ENCODE results near the gene LTF.
"Not testable (repeated sequence)": the region's sequence is repeated elsewhere in the genome, so short reads cannot be mapped to it uniquely, and the experiment has no call there.

The LTF gene

GRCh38 chr3:46448721-46449120 lies 16.0 kb downstream of the LTF start:
- no peaks in the 10 kb centered on the region for H3K9me3 ChIP-seq (replicated peaks; ENCODE audit: low read length)
- no peaks in the 10 kb centered on the region for H3K4me1 ChIP-seq (ENCODE audit: control insufficient read depth, insufficient read depth, low read length)
- H3K36me3 ChIP-seq (ENCODE audit: insufficient read depth, low read length): no peaks in the 10 kb centered on the region
- H3K27me3 ChIP-seq (ENCODE audit: control insufficient read depth, insufficient read depth, low read length): peaks cover 56% of the 10 kb centered on the region
- no peak overlapping the region for H3K9ac ChIP-seq (ENCODE audit: low read depth, low read length)
- no peak overlapping the region for H3K4me2 ChIP-seq (ENCODE audit: low read length)
- H3K4me3 ChIP-seq (ENCODE audit: low read length): no peak overlapping the region

DNA sequence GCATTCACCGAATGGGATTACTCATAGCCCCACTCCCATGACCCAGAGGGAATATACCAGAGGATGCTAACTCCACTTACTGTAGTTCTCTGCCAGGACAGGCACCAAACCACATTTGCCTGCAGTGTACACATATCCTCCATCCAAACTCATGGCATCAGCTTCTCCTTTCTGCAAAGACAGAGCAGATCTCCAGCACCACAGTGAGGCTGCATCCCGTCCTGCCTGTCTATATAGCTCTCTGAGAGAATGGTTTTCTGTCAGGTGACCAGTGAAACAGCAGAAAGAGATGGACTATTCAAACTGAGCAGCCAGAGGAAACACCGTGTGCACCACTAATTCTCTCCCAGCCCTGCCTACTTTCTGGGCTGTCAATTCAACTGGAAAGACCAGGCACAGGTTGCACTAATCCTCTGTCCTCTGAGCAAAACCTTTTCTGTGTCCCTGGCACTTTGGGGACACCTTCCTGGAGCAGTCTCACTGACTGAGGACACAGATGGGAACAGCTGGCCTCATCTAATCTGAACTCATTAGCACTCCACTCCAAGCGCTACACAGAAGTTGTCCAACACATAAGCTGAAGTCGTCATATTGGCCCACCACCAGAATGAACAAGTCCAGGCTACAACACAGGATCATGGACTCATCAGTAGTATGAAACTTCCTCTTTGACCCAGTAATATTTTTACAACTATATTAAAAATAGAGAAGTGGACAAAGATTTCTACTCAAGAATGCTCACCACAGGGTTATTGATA lies 17.3 kb downstream of the LTF start:
- Histone ChIP-seq H3K4me3 (ENCODE audit: low read length) (no peak overlapping the region), H3K4me2 (ENCODE audit: low read length) (no peak overlapping the region), H3K36me3 (ENCODE audit: insufficient read depth, low read length) (no peaks in the 10 kb centered on the region), H3K4me1 (ENCODE audit: control insufficient read depth, insufficient read depth, low read length) (no peaks in the 10 kb centered on the region), H3K9ac (ENCODE audit: low read depth, low read length) (no peak overlapping the region), H3K27me3 (ENCODE audit: control insufficient read depth, insufficient read depth, low read length) (peaks cover 48% of the 10 kb centered on the region), H3K9me3 (replicated peaks; ENCODE audit: low read length) (no peaks in the 10 kb centered on the region)

GRCh38 chr3:46442576-46443530 lies 21.9 kb downstream of the LTF start:
- Histone ChIP-seq H3K27me3 (ENCODE audit: control insufficient read depth, insufficient read depth, low read length) (peaks cover 43% of the 10 kb centered on the region), H3K36me3 (ENCODE audit: insufficient read depth, low read length) (no peaks in the 10 kb centered on the region), H3K9me3 (replicated peaks; ENCODE audit: low read length) (no peaks in the 10 kb centered on the region), H3K4me3 (ENCODE audit: low read length) (no peak overlapping the region), H3K9ac (ENCODE audit: low read depth, low read length) (no peak overlapping the region), H3K4me2 (ENCODE audit: low read length) (no peak overlapping the region), H3K4me1 (ENCODE audit: control insufficient read depth, insufficient read depth, low read length) (no peaks in the 10 kb centered on the region)

GRCh38 chr3:46440531-46441294 lies 24.0 kb downstream of the LTF start:
- H3K36me3 ChIP-seq (ENCODE audit: insufficient read depth, low read length): no peaks in the 10 kb centered on the region
- no peaks in the 10 kb centered on the region for H3K9me3 ChIP-seq (replicated peaks; ENCODE audit: low read length)
- H3K4me3 ChIP-seq (ENCODE audit: low read length): no peak overlapping the region
- no peak overlapping the region for H3K4me2 ChIP-seq (ENCODE audit: low read length)
- no peaks in the 10 kb centered on the region for H3K4me1 ChIP-seq (ENCODE audit: control insufficient read depth, insufficient read depth, low read length)
- H3K9ac ChIP-seq (ENCODE audit: low read depth, low read length): no peak overlapping the region
- peaks cover 32% of the 10 kb centered on the region for H3K27me3 ChIP-seq (ENCODE audit: control insufficient read depth, insufficient read depth, low read length)

DNA sequence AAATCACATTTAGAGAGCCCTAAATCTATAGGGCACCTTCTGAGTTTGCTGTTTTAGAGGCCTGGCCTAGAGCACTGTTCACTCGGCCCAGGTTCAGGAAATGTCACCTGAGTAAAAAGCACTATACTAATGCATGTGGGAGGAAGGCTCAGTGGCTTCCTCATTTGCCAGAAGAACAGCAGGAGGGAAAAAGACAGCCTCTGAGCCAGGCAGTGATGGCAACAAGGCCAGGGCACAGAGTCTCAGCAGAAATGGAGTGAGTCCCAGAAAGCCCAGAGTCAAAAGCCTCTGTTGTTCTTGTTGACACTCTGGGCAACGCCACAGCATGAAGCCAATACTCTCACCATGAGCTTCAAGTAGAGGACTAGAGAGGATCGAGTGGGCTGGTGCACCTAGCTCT lies 25.9 kb downstream of the LTF start:
- H3K4me1 ChIP-seq (ENCODE audit: control insufficient read depth, insufficient read depth, low read length): no peaks in the 10 kb centered on the region
- no peaks in the 10 kb centered on the region for H3K36me3 ChIP-seq (ENCODE audit: insufficient read depth, low read length)
- no peak overlapping the region for H3K4me3 ChIP-seq (ENCODE audit: low read length)
- H3K4me2 ChIP-seq (ENCODE audit: low read length): no peak overlapping the region
- H3K9ac ChIP-seq (ENCODE audit: low read depth, low read length): no peak overlapping the region
- no peaks in the 10 kb centered on the region for H3K9me3 ChIP-seq (replicated peaks; ENCODE audit: low read length)
- peaks cover 38% of the 10 kb centered on the region for H3K27me3 ChIP-seq (ENCODE audit: control insufficient read depth, insufficient read depth, low read length)

GRCh38 chr3:46435081-46435726 lies 29.5 kb downstream of the LTF start:
- Histone ChIP-seq H3K27me3 (ENCODE audit: control insufficient read depth, insufficient read depth, low read length) (peaks cover 31% of the 10 kb centered on the region), H3K9ac (ENCODE audit: low read depth, low read length) (no peak overlapping the region), H3K4me3 (ENCODE audit: low read length) (no peak overlapping the region), H3K4me2 (ENCODE audit: low read length) (no peak overlapping the region), H3K36me3 (ENCODE audit: insufficient read depth, low read length) (no peaks in the 10 kb centered on the region), H3K4me1 (ENCODE audit: control insufficient read depth, insufficient read depth, low read length) (no peaks in the 10 kb centered on the region), H3K9me3 (replicated peaks; ENCODE audit: low read length) (no peaks in the 10 kb centered on the region)

DNA sequence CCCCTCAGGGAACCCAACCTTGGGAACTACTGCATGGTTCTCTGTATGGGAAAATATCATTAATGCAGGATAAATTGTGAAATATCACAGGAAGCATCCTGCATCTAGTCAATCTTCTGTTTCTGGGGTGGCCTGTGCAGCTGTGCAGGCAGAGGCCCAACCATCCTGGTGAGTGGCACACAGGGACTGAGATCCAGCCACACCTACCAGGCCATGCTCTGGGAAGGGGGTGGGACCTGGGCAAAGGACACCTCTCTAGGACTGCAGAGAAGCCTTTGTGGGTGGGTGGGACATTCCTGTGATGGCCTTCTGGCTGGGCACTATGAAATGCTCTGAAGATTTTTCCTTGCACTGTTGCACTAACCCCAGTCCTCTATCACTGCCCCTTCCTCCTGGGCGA lies 30.9 kb downstream of the LTF start:
- no peak overlapping the region for H3K4me2 ChIP-seq (ENCODE audit: low read length)
- no peak overlapping the region for H3K9ac ChIP-seq (ENCODE audit: low read depth, low read length)
- no peaks in the 10 kb centered on the region for H3K9me3 ChIP-seq (replicated peaks; ENCODE audit: low read length)
- no peaks in the 10 kb centered on the region for H3K4me1 ChIP-seq (ENCODE audit: control insufficient read depth, insufficient read depth, low read length)
- H3K27me3 ChIP-seq (ENCODE audit: control insufficient read depth, insufficient read depth, low read length): peaks cover 26% of the 10 kb centered on the region
- H3K4me3 ChIP-seq (ENCODE audit: low read length): no peak overlapping the region
- H3K36me3 ChIP-seq (ENCODE audit: insufficient read depth, low read length): no peaks in the 10 kb centered on the region

DNA sequence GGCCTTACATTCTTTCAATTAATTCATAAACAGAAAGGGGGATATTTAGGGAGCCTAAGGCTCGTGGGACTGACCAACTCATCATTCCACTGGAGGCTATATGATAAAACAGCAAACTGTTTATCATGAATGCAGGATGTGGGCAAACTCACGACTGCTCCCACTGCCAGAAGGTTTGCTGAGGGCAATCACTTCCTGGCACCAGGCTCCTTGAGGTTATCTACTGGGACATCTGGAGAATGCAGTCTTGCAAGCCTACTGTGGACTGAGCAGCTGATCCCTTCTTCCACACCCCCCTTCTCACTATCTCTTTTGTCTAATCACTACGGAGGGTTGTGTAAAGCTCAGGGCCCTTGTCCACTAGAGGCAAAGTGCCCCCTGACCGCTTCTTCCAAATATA lies 31.6 kb downstream of the LTF start:
- H3K9ac ChIP-seq (ENCODE audit: low read depth, low read length); H3K9me3 ChIP-seq (replicated peaks; ENCODE audit: low read length); H3K4me2 ChIP-seq (ENCODE audit: low read length); H3K36me3 ChIP-seq (ENCODE audit: insufficient read depth, low read length); H3K4me3 ChIP-seq (ENCODE audit: low read length); H3K4me1 ChIP-seq (ENCODE audit: control insufficient read depth, insufficient read depth, low read length): not testable (repeated sequence)
- peaks cover 24% of the 10 kb centered on the region for H3K27me3 ChIP-seq (ENCODE audit: control insufficient read depth, insufficient read depth, low read length)

GRCh38 chr3:46431905-46432304 lies 32.8 kb downstream of the LTF start:
- not testable (repeated sequence) for H3K4me2 ChIP-seq (ENCODE audit: low read length); H3K36me3 ChIP-seq (ENCODE audit: insufficient read depth, low read length); H3K4me3 ChIP-seq (ENCODE audit: low read length); H3K4me1 ChIP-seq (ENCODE audit: control insufficient read depth, insufficient read depth, low read length); H3K9me3 ChIP-seq (replicated peaks; ENCODE audit: low read length); H3K9ac ChIP-seq (ENCODE audit: low read depth, low read length)
- H3K27me3 ChIP-seq (ENCODE audit: control insufficient read depth, insufficient read depth, low read length): peaks cover 24% of the 10 kb centered on the region

GRCh38 chr3:46430879-46431278 lies 33.8 kb downstream of the LTF start:
- H3K4me3 ChIP-seq (ENCODE audit: low read length); H3K4me1 ChIP-seq (ENCODE audit: control insufficient read depth, insufficient read depth, low read length); H3K36me3 ChIP-seq (ENCODE audit: insufficient read depth, low read length); H3K9ac ChIP-seq (ENCODE audit: low read depth, low read length); H3K4me2 ChIP-seq (ENCODE audit: low read length); H3K9me3 ChIP-seq (replicated peaks; ENCODE audit: low read length): not testable (repeated sequence)
- peaks cover 21% of the 10 kb centered on the region for H3K27me3 ChIP-seq (ENCODE audit: control insufficient read depth, insufficient read depth, low read length)

GRCh38 chr3:46429671-46430070 lies 35.0 kb downstream of the LTF start:
- peaks cover 10% of the 10 kb centered on the region for H3K27me3 ChIP-seq (ENCODE audit: control insufficient read depth, insufficient read depth, low read length)
- H3K4me2 ChIP-seq (ENCODE audit: low read length): no peak overlapping the region
- H3K36me3 ChIP-seq (ENCODE audit: insufficient read depth, low read length): no peaks in the 10 kb centered on the region
- no peak overlapping the region for H3K4me3 ChIP-seq (ENCODE audit: low read length)
- no peaks in the 10 kb centered on the region for H3K4me1 ChIP-seq (ENCODE audit: control insufficient read depth, insufficient read depth, low read length)
- H3K9me3 ChIP-seq (replicated peaks; ENCODE audit: low read length): no peaks in the 10 kb centered on the region
- no peak overlapping the region for H3K9ac ChIP-seq (ENCODE audit: low read depth, low read length)
